Lower leg skin (tissue), 3 donors: ENCODE data around the gene CYP26C1.

Source experiments
- POLR2A ChIP-seq, 2 donors: fragments of 450-650 bp; IDR thresholded peaks; one replicate each; pipeline ENCODE4 v1.6.1; 2016 to 2017; ENCODE audit warnings: antibody characterized with exemption in 2 of 2, mild to moderate bottlenecking in 1 of 2, moderate library complexity in 1 of 2
- TF ChIP-seq, protein P1 (sequence below), 3 donors: fragments of 450-650 bp; IDR thresholded peaks; one replicate each; pipeline ENCODE4 v1.5.1; 2016; ENCODE audit warnings: antibody characterized with exemption in 3 of 3, mild to moderate bottlenecking in 3 of 3, moderate library complexity in 2 of 3

DNA sequence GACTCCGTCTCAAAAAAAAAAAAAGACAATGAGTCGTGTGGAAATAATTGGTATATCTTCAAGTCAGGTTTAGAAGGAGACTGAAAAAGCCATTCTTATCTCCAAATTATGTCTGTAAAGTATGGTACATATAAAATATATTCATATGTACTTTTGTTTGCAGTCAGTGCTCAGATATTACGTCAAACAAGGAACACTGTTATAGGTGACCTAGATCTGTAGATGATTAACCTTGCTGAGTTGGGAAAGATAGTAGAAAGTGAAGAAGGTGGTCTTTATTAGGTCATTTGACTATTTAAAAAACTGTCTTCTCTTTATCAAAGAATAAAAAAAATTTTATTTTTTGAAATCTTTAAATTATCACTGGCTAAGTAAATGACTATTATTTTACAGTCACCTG is 44.9 kb upstream of the CYP26C1 start:
- TF ChIP-seq, protein P1, sequence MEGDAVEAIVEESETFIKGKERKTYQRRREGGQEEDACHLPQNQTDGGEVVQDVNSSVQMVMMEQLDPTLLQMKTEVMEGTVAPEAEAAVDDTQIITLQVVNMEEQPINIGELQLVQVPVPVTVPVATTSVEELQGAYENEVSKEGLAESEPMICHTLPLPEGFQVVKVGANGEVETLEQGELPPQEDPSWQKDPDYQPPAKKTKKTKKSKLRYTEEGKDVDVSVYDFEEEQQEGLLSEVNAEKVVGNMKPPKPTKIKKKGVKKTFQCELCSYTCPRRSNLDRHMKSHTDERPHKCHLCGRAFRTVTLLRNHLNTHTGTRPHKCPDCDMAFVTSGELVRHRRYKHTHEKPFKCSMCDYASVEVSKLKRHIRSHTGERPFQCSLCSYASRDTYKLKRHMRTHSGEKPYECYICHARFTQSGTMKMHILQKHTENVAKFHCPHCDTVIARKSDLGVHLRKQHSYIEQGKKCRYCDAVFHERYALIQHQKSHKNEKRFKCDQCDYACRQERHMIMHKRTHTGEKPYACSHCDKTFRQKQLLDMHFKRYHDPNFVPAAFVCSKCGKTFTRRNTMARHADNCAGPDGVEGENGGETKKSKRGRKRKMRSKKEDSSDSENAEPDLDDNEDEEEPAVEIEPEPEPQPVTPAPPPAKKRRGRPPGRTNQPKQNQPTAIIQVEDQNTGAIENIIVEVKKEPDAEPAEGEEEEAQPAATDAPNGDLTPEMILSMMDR (IDR thresholded peaks at IDR 0.05) = no peak
- no peak for TF ChIP-seq POLR2A (IDR thresholded peaks at IDR 0.05)
